B cell (primary cell): ENCODE measurements around the gene UBR4. TPM values are rescaled to one million over a fixed set of nuclear protein-coding genes. Genes with fewer than 3 reads are reported as not detected.

Experiments
- ATAC-seq: fragments of 200-7000 bp; cut with Tn5 transposase; one replicate; pipeline ENCODE4 v1.10.0; 2021; ENCODE audit warnings: low read depth, mild to moderate bottlenecking, moderate number of reproducible peaks, moderate library complexity
- CTCF ChIA-PET: fragments of 350-600 bp; sonication (Branson Sonifier 250); formaldehyde crosslinking; loops from one replicate; lab custom pipeline; 2021; ENCODE audit warnings: antibody characterized with exemption, inconsistent platforms; lab: Charles Lee
- POLR2A ChIA-PET: fragments of 350-600 bp; sonication (Branson Sonifier 250); formaldehyde crosslinking; loops from one replicate; lab custom pipeline; 2021; ENCODE audit warnings: antibody characterized with exemption; lab: Charles Lee
- DNase-seq: peaks from one replicate; pipeline ENCODE4 v3.0.0; 2013
- H2AFZ ChIP-seq: 2 replicates; pipeline ENCODE4 v1.6.1; 2012; ENCODE audit warnings: mild to moderate bottlenecking, low read depth, low read length; ENCODE audit not compliant: insufficient read depth, poor library complexity, severe bottlenecking
- H3K27ac ChIP-seq, 2 donors: 1 replicate in 1 of 2; 2 replicates in 1 of 2; pipeline ENCODE4 v1.5.1; 2012 to 2013; ENCODE audit warnings: low read length in 2 of 2, mild to moderate bottlenecking in 2 of 2, moderate library complexity in 1 of 2
- H3K27me3 ChIP-seq, 4 experiments: fragments of 200-600 bp in 1 of 4; sonication (generic) in 1 of 4; replicated peaks in 1 of 4; 1 replicate in 2 of 4; 2 replicates in 2 of 4; pipeline versions ENCODE4 v1.6.1 to v1.7.0; 2013 to 2016; ENCODE audit warnings: low read length in 3 of 4, mild to moderate bottlenecking in 2 of 4, mixed read lengths in 1 of 4, moderate library complexity in 1 of 4; ENCODE audit not compliant: insufficient read depth in 4 of 4, control insufficient read depth in 3 of 4; ENCODE audit errors: control extremely low read depth in 1 of 4
- H3K36me3 ChIP-seq, 2 experiments: replicated peaks in 1 of 2; 1 replicate in 1 of 2; 2 replicates in 1 of 2; pipeline versions ENCODE4 v1.6.1 to v1.7.1; 2013; ENCODE audit warnings: low read length in 1 of 2; ENCODE audit not compliant: insufficient read depth in 2 of 2, control insufficient read depth in 1 of 2; ENCODE audit errors: control extremely low read depth in 1 of 2, extremely low read depth in 1 of 2
- H3K4me1 ChIP-seq, 2 donors: fragments of 200-600 bp in 1 of 2; sonication (generic) in 1 of 2; 1 replicate in 1 of 2; 2 replicates in 1 of 2; pipeline versions ENCODE4 v1.5.1 to v1.6.1; 2013 to 2017; ENCODE audit warnings: low read length in 2 of 2; ENCODE audit not compliant: control insufficient read depth in 2 of 2, insufficient read depth in 2 of 2
- H3K4me2 ChIP-seq: replicated peaks from 2 replicates; pipeline ENCODE3; 2012; ENCODE audit warnings: mild to moderate bottlenecking, low read depth, low read length; ENCODE audit not compliant: poor library complexity, severe bottlenecking
- H3K4me3 ChIP-seq, 5 experiments: fragments of 200-600 bp in 1 of 5; sonication (generic) in 1 of 5; 1 replicate in 3 of 5; 2 replicates in 2 of 5; pipeline versions ENCODE4 v1.5.1 to v1.7.0; 2011 to 2016; ENCODE audit warnings: low read length in 4 of 5, mild to moderate bottlenecking in 4 of 5, low read depth in 2 of 5, control low read depth in 1 of 5, moderate library complexity in 1 of 5; ENCODE audit not compliant: insufficient read depth in 1 of 5; ENCODE audit errors: control extremely low read depth in 1 of 5, extremely low read depth in 1 of 5
- H3K79me2 ChIP-seq: fragments of 200-600 bp; sonication (generic); one replicate; pipeline ENCODE4 v1.6.0; 2016; ENCODE audit warnings: low read length; ENCODE audit not compliant: control insufficient read depth, insufficient read depth
- H3K9ac ChIP-seq: fragments of 200-600 bp; sonication (generic); 2 replicates; pipeline ENCODE4 v1.6.1; 2017; ENCODE audit warnings: mild to moderate bottlenecking, low read length, moderate library complexity
- H3K9me3 ChIP-seq, 3 donors: one replicate each; pipeline versions ENCODE4 v1.6.1 to v1.7.1; 2013; ENCODE audit warnings: low read length in 2 of 3; ENCODE audit not compliant: control insufficient read depth in 2 of 3, insufficient read depth in 1 of 3; ENCODE audit errors: control extremely low read depth in 1 of 3
- H4K20me1 ChIP-seq: 2 replicates; pipeline ENCODE4 v1.6.0; 2012; ENCODE audit warnings: mild to moderate bottlenecking, low read length; ENCODE audit not compliant: insufficient read depth, control insufficient read depth, poor library complexity, severe bottlenecking
- H3K27ac Mint-ChIP-seq: one replicate; pipeline ENCODE4 v1.8.0; 2021; ENCODE audit warnings: mixed read lengths
- H3K27me3 Mint-ChIP-seq: one replicate; pipeline ENCODE4 v1.8.0; 2021; ENCODE audit warnings: mixed read lengths
- H3K4me1 Mint-ChIP-seq: one replicate; pipeline ENCODE4 v1.8.0; 2021; ENCODE audit warnings: mixed read lengths
- H3K4me3 Mint-ChIP-seq: one replicate; pipeline ENCODE4 v1.8.0; 2021; ENCODE audit warnings: mixed read lengths
- H3K9me3 Mint-ChIP-seq: one replicate; pipeline ENCODE4 v1.8.0; 2022; ENCODE audit warnings: mixed read lengths; ENCODE audit not compliant: insufficient read depth
- CTCF ChIP-seq: fragments of 200-600 bp; IDR thresholded peaks from one replicate; pipeline ENCODE4 v1.8.0; 2022; ENCODE audit warnings: antibody characterized with exemption, mild to moderate bottlenecking
- EZH2 ChIP-seq: IDR thresholded peaks from 2 replicates; pipeline ENCODE4 v1.6.1; 2012; ENCODE audit warnings: borderline replicate concordance, low read depth, mild to moderate bottlenecking, moderate library complexity, low read length; ENCODE audit not compliant: insufficient read depth, poor library complexity, severe bottlenecking
- WGBS: methylation state at CpG from one replicate; pipeline ENCODE4 v1.1.5; 2013; ENCODE audit warnings: missing lambda C conversion rate; ENCODE audit not compliant: insufficient coverage; 5-methylcytosine and 5-hydroxymethylcytosine counted together
- intact Hi-C: fragments of 100-400 bp; cut with micrococcal nuclease; formaldehyde crosslinking; loops from one replicate; pipeline ENCODE4 v1.10.0; 2022
- polyA plus RNA-seq: library from polyadenylated mRNA; depleted of rRNA; stranded (reverse); fragments of >200 nt; gene quantifications from 2 replicates; pipeline ENCODE4 v1.2.3, GENCODE V29; 2012
- total RNA-seq, 2 donors: library from RNA; stranded (reverse); fragments of 120-200 nt in 1 of 2; gene quantifications; 1 replicate in 1 of 2; 2 replicates in 1 of 2; pipeline versions ENCODE4 v1.2.3 to v1.2.4, GENCODE V29; 2013 to 2022

UBR4 gene
- total and polyA plus RNA-seq, 2 donors (not counting 1 experiment from before 2014, with no cell fraction given), result 90.0 to 190 TPM

GRCh38 chr1:19123837-19124236, 86.2 kb downstream of the UBR4 start:
- no peak overlapping the region for H2AFZ ChIP-seq
- H3K79me2 ChIP-seq, result no peaks in the 10 kb centered on the region
- no peak overlapping the region for H3K4me3 Mint-ChIP-seq
- no peak overlapping the region for H3K4me2 ChIP-seq
- DNase-seq (no peak), ATAC-seq (no peak)
- no peak overlapping the region for H3K27ac Mint-ChIP-seq
- no peak overlapping the region for H3K9ac ChIP-seq
- intact Hi-C loops, result no loop called here
- 17% methylated on average over 1 of the region's 1 CpG for WGBS
- no peaks in the 10 kb centered on the region for H3K9me3 Mint-ChIP-seq
- no peaks in the 10 kb centered on the region for H3K9me3 ChIP-seq
- no peaks in the 10 kb centered on the region for H3K4me1 ChIP-seq
- H3K36me3 ChIP-seq, result peaks cover 18 to 99% of the 10 kb centered on the region in 2 experiments
- H3K4me3 ChIP-seq, result no peak overlapping the region
- no peaks in the 10 kb centered on the region for H3K27me3 Mint-ChIP-seq
- no peaks in the 10 kb centered on the region for H4K20me1 ChIP-seq
- H3K27me3 ChIP-seq, result no peaks in the 10 kb centered on the region
- H3K4me1 Mint-ChIP-seq, result peaks cover 4% of the 10 kb centered on the region
- ChIA-PET POLR2A (no interaction called here), CTCF (no interaction called here)
- TF ChIP-seq EZH2 (no peak), CTCF (no peak)
- H3K27ac ChIP-seq, result no peak overlapping the region

GRCh38 chr1:19122668-19123067, 87.4 kb downstream of the UBR4 start:
- Mint-ChIP-seq H3K4me1 (peaks cover 4% of the 10 kb centered on the region), H3K27me3 (no peaks in the 10 kb centered on the region), H3K9me3 (no peaks in the 10 kb centered on the region), H3K27ac (no peak overlapping the region), H3K4me3 (no peak overlapping the region)
- Histone ChIP-seq H3K4me1 (no peaks in the 10 kb centered on the region), H3K79me2 (no peaks in the 10 kb centered on the region), H3K4me3 (no peak overlapping the region), H3K27me3 (no peaks in the 10 kb centered on the region), H3K9me3 (no peaks in the 10 kb centered on the region), H2AFZ (no peak overlapping the region), H3K36me3 (peaks cover 13 to 97% of the 10 kb centered on the region in 2 experiments), H3K9ac (no peak overlapping the region), H3K4me2 (no peak overlapping the region), H4K20me1 (no peaks in the 10 kb centered on the region), H3K27ac (no peak overlapping the region)
- WGBS, result 95% methylated on average over 10 of the region's 10 CpGs
- ATAC-seq, result no peak
- CTCF ChIA-PET, result interaction anchor here (1.6 kb wide), 1 partner anchor 12 kb away, joined by 3 read pairs; no protein-coding TSS in a partner anchor
- no peak for DNase-seq
- POLR2A ChIA-PET, result no interaction called here
- TF ChIP-seq CTCF, result no peak
- no peak for TF ChIP-seq EZH2
- intact Hi-C loops, result no loop called here
